Stimulated activated CD8-positive, alpha-beta memory T cell treated with anti-CD3 and anti-CD28 coated beads, Interleukin-12 subunit alpha, Interleukin-12 subunit beta, amount 100 ng/mL, for 24 hours (primary cell): ENCODE measurements around the gene GVQW3.
"Not testable (repeated sequence)": the region's sequence is repeated elsewhere in the genome, so short reads cannot be mapped to it uniquely, and the experiment has no call there.

Experiments
- DNase-seq: peaks from one replicate; pipeline ENCODE4 v3.0.0-alpha.2; 2020; ENCODE audit errors: extremely low read depth

Gene GVQW3

DNA sequence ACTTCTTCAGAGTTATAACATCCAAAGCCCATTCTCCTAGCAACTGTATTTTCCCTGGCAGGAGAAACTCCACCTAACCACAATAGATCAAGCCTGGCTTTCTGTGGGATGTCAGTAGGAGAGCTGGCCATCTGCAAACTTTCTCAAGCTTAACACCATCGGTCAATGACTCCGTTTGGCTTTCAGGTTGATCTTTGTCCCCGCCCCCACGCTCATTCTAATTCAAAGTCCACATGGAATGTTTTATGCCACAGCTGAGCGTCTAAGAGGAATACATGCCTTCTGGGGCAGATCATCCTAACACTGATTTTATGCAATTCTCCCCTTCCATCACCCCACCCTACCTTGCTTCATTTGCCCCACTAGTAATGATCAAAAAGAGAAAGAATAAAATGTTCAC, 4.8 kb downstream of the GVQW3 start:
- no peak for DNase-seq

DNA sequence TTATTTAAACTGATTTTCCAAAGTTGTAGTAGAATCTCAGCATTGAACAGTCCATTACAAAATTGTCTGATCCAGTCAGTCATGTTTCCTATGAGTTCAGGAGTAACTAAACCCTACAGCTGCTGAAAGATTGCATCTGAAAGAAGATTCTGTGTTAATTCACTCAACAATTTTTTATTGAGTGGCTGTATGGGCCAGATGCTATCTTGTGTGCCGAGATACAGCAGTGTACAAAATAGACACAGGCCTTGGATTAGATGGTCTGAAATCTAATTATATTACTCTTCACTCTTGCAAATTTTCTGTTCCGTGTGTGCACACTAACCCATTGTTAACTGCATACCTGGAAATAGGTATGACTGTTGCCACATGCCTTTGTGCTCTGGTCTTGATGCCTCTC, 7.3 kb downstream of the GVQW3 start:
- no peak for DNase-seq

DNA sequence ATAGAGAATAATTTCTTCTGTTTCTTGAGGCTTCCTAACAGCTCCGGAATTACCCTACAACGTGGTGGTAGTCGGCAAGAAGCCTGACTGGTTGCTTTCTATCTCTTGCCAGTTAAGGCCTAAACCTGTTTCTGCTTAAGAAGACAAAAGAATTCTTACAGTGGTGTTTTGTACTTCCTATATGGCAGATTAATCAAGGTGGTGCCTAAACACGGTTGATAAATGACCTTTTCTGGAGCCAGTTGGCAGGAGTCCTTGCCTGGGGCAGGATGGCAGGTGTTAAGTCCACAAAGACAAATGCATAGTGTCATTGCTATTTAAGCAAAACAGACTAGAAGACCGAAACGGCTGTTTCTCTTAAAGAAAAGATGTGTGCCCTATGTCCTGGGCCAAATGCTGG, 9.9 kb downstream of the GVQW3 start:
- no peak for DNase-seq

DNA sequence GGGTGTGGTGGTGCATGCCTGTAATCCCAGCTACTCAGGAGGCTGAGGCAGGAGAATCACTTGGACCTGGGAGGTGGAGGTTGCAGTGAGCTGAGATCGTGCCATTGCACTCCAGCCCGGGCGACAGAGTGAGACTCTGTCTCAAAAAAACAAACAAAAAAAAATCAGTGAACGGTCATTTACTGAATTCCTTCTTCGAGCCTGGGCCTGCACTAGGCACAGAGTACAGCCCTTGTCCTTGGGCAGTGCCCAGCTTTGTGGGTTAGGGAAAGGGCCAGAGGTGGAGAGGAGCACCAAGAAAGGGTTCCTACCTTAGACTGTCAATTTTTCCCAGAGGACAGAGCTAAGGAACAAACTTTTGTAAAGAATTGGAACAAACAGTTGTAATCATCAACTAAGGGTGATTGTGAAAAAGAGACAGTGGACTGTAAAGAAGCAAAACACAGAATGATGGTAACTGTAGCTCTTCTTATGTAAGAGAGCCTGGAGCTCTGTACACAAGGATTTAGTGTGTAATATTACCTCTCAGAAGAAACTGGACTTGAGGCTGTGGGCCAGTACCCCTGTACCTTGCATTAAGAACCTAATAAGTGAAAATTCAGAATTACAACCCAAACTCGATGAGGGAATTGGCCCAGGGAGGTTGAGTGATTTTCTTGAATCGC, 10.8 kb downstream of the GVQW3 start:
- DNase-seq, result no peak

DNA sequence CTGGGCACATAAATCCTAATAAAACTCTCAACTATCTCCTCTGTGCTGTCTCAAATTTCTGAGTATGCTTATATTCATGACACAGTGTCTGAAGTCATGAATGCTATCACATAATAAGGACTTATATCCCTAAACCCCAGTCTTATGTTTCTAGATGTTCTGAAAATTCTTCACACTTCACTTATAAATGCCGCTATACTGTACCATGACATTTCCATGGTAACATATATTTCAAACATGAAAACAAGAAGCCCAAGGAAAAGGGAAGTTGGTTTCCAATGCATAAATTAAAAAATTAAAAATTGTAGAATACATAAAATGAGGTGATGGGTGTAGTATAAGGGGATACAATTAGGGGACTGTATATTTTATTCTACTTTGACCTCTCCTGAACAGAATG, 11.7 kb downstream of the GVQW3 start:
- DNase-seq, result no peak

DNA sequence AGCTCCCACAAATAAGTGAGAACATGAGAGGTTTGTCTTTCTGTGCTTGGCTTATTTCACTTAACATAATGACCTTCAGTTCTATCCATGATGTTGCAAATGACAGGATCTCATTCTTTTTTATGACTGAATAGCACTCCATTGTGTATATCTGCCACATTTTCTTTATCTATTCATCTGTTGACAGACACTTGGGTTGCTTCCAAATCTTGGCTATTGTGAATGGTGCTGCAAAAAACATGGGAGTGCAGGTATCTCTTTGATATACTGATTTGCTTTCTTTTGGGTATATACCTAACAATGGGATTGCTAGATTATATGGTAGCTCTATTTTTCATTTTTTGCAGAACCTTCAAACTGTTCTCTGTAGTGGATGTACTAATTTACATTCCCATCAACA, 13.3 kb downstream of the GVQW3 start:
- DNase-seq, result no peak

DNA sequence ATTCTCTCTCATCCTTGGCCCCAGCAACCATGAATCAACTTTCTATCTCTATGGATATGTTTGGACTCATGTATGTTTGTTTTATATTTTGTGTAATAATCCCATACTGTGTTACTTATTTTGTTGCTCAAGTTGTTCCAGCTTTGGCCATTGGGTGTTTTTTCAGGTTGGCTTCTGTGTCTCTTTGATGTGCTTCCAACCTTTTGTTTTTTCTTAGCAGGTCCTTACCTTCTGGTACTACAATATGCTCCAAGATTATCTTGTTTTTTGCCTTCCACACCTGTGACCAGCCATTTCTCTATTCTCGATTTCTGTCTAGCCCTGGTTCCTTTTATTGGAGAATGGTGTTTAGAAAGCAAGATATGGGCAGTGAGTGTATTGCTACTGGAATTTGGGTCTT, 14.2 kb downstream of the GVQW3 start:
- DNase-seq, result no peak

DNA sequence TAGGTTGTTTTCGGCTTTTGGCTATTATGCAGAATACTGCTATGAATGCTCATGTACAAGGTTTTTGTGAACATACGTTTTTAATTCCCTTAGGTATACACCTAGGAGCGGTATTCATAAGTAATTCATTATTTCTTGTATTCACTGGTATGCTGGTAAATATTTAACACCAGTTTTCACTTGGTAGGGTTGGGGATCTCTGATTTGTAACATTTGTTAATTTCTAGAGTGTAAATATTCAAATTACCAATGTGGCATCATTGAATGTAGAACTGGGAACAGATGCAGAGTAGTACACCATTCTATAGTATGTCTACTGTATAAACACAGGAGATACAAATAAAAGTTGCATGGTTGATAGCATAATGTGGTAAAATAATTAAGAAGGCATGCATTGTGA, 16.3 kb downstream of the GVQW3 start:
- DNase-seq, result no peak

DNA sequence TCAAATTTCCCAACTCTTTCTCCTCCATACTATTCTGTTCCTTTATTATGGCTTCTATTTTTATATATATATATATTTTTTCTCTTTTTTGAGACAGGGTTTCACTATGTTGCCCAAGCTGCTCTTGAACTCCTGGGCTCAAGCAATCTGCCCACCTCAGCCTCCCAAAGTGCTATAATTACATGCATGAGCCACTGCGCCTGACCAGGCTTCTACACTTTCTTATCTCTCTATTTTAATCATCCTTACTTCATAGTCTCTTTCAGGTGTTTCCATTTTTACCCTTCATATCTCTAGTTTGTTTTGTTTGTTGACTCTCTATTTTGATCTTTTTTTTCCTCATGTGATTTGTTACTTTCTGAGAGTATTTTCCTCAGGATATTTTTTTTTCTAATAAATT, 19.8 kb downstream of the GVQW3 start:
- no peak for DNase-seq

DNA sequence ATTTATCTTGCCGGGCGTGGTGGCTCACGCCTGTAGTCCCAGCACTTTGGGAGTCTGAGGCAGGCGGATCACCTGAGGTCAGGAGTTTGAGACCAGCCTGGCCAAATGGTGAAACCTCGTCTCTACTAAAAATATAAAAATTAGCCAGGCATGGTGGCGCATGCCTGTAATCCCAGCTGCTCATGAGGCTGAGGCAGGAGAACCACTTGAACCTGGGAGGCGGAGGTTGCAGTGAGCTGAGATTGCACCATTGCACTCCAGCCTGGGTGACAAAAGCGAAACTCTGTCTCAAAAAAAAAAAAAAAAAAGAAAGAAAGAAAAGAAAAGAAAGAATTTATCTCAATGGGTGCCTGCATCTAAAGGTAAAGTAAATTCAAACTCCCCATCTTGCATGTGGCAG, 20.4 kb downstream of the GVQW3 start:
- not testable (repeated sequence) for DNase-seq

DNA sequence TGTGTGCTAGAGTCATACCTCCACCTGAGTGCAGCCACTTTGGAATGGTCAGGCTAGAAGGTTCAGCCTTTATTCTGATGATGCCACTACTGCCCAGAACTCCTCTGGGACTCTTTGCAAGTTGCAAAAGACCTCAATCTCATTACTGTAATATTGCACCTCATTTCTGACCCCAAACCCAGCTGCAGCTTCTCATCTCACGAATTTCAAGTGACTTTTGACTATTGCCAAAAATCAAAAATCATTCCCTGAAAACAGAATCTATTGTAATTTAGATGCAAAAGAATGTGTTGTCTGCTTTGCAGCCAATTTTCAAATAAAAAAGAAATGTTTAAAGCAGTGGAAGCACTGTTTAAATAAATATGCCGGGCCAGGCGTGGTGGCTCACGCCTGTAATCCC, 25.2 kb downstream of the GVQW3 start:
- DNase-seq, result no peak

DNA sequence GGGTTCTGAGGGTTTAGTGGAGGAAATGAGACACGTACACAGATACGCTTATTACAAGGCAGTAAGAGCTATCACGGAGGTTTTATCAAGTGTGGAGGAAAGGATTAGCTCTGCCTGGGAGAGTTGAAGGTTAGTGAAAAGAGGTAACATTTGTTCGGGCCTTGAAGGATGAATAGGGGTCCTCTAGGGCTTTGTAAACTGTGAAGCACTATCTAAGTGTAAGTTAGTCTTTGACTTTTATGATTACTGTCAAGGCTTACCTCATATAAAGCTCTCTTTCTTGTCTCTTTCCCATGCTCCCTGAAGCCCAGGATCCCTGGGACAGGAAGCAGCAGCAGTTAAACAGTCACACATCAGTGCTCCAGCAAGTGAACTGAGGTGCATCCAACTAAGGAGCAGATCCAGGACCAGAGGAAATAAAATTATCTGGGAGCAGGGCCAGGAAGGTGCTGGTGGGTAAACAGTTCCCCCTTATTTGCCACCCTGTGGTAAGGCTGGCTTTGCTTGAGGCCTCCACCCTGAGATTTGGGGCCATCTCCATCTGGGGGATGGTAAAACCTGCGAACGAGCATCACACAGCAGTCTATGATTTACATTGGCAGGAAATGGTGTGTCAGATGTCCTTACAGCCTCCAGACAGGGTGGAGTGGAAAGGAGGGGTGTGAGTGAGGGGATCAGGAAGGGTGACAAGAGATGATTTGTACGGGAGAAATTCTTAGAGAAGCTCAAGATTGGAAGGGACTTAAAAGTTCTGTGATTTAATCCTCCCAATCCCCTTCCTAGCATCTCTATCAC, 27.2 kb downstream of the GVQW3 start:
- DNase-seq, result no peak

DNA sequence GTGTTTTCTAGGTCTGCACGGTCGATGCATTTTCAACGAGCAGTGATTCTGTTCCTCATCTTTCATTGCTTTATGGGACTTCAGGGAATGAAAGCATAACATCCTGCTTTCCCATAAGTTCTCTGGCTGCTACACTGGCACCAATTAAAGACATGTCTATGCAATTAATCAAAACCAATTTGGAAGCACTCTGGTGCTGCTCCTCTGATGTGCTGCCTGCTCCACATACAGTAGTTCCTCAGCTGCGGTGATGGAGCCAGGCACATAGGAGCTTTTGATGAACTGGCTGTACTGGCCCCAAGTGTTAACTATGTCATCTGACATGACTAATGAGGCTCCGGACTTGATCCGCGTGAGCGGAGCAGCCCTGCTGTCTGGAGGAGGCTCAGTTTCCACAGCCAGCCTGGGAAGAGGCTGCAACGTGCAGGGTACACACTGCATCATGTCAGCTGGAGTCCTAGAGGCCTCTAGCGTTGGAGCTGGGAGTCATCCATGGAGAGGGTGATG, 29.8 kb downstream of the GVQW3 start:
- DNase-seq, result no peak

DNA sequence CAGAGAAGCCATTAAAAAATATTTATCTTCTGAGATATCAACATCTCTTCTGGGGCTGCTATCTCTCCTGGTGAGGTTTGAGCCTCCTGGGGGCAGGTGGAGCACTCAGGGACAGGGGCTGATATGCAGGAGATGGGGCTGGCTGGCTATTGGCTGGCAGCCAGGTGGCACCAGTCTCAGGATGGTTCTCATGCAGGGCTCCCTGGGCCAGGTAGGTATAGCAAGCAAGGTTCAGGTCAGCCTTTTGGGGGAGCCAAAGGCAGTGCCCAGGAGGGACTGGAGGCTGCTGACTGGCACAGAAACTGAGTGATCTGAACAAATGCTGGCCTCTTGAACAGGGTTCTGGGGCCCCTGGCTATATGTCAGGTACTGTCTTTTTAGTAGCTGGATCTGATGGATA, 34.0 kb downstream of the GVQW3 start:
- no peak for DNase-seq

DNA sequence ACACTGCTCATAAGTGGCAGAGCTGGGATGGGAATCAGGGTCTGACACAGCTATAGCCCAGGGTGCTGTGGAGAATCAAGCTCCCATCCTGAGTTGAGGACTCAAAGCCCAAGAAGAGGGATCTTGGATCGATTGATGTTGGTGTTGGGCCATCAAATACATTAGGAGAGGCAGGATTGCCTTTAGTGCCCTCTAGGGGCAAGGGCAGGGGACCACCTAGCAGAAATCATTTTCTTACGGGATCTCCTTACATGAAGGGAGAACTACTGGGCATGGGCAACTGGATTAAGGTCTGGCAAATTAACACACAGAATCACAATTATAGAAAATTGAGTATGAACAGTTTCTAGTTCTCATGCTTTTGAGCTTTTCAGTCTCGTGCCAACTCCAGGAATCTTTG, 38.8 kb downstream of the GVQW3 start:
- no peak for DNase-seq

DNA sequence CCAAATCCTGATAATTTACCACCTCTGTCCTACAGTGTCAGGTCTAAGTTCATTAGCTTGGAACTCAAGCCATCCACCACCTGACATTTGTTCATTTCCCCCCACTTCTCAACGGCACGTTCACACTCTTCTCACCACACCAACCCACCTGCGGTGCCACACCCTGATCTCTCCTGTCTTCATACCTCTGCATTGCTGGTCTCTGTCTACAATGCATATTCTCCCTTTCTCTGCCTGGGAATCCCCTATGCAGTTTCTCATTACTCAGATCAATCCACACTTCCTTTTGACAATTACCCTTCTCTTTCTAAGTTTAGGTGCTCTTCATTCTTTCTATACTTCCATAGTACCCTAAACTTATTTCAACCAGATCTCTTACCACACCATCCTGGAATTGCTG, 43.3 kb downstream of the GVQW3 start:
- no peak for DNase-seq

DNA sequence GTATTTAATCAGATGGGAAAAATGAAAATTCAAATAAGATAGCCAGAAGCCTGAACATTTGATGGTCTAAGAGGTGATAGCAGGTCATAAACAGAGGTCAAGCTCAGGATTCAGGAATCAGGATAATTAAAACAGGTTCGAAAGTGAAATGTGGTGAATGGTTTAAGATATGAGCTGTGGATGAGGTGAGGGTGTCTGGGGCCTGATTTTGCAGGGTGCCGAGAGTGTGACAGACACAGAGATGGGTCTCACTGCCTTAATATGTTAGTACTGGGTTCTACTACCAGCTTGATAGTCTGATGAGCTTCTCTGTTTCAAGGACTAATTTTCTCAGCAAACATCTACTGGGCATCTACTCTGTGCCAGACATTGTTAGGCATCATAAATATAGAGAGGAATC, 43.8 kb downstream of the GVQW3 start:
- DNase-seq, result no peak

DNA sequence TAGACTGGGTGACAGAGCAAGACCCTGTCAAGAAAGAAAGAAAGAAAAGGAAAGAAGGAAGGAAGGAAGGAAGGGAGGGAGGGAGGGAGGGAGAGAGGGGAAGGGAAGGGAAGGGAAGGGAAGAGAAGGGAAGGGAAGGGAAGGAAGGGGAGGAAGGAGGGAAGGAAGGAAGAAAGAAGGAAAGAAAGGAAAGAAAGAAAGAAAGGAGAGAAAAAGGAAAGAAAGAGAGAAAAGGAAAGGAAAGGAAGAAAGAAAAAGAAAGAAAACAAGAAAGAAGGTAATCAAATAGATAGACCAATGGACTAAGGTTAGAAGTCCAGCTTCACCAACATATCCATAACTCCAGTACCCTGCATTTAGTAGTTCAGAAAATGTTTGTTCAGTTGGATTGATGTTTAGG, 45.5 kb downstream of the GVQW3 start:
- no peak for DNase-seq

DNA sequence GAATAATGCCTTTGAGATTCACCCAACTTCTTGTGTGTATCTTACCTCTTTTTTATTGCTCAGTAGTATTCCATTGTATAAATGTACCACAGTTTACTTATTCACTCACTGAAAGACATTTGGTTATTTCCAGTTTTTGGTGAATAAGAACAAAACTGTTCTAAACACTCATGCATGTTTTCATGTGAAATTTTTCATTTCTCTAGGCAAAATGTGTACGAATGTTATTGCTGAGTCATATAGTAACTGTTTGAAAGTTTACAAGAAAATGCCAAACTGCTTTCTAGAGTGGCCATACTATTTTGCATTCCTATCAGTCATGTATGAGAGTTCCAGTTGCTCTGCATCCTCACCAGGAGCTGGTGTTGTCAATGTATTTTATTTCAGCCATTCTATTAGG, 54.9 kb downstream of the GVQW3 start:
- no peak for DNase-seq

DNA sequence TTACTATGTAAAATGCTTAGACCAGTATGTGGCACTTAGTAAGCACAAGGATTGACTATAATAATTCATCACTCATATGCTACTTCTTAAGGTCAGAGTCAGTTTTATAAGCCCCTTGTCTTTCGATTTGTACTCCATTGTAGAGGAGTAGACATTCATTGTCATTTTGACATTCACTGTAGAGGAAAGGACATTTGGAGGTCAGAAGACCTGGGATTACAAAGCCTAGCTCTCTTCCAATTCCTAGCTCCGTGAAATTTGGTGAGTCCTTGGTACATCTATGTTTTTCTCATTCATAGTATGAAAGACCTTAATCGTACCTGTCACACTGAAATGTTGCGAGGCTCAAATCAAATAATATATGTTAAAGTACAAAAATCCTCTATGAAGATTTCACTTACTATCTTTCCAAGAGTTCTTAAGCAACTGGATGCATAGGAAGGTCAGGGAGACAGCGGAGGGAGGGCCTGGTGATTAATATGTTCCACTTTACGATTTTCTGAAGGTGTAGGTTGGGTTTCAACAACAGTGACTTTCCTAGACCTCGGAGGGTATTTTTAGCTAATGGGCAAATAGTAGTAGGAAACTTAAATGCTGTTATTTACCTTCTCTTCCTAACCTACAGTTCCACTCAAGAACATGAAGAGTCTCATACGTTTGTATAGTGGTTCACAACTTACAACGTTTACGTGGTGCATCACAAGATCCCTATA, 62.3 kb downstream of the GVQW3 start:
- no peak for DNase-seq

DNA sequence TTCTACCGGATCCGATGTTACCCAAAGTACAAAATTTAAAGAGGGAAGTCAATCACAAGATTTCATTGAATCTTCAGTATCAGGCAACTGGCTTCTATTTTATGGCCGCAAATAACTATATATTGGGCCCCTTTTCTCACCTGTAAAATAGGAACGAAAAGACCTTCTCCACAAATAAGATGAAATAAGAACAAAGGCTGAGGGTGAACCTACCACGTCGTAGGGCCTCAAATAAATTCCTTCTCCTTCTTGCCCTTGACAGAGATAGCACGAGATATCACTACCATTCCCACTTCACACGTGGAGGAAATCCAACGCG, 62.9 kb downstream of the GVQW3 start:
- no peak for DNase-seq

DNA sequence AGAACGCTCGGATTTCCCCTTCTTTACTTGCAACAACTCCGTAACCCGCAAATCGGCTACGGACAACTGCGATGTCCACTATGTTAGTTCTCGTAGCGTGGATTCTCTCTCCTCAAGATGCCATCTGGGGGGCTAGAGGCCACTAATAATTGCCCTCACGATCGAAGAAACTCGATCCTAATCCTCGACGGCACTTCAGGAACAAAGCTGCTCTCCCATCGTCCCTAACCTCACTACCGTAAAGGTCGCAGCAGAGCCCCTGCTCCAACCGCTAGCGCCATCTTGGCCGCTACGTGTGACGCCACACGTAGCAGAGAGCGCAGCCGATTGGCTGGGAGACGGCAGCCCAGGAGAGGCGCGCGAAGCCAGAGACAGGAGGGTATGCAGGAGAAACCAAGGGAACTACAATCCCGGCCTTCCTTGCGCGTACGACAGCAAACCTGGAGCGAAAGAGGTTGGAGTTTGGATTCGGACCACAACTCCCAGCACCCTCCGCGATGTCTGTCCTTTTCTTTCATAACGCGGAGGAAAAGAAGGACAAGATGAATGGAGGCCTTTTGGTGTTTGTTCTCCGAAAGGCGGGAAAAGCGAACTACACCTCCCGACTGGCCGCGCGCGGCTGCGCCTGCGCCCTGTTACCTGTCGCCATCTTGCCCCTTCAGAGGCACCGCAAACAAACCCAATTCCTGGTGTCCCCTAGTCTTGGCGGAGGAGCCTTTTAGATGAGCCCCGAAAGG, 63.4 kb downstream of the GVQW3 start, which contains the start of gene EMSY:
EMSY (plus strand) TSS at position 635 of the 737 bp plus-strand sequence. CDS start 1,921 bp downstream, outside the sequence.
- DNase-seq, result peak; percentile 73
